Spinal cord (tissue), 10 donors: ENCODE data around the gene ARFIP1. TPM values are rescaled to one million over a fixed set of nuclear protein-coding genes. Genes with fewer than 3 reads are reported as not detected.

ENCODE experiments used
- DNase-seq, 6 donors: peaks; one replicate each; pipeline versions ENCODE4 v3.0.0 to v3.0.0-alpha.2; 2013 to 2015; ENCODE audit warnings: low spot score in 6 of 6, low read depth in 4 of 6
- H3K27ac ChIP-seq: one replicate; pipeline ENCODE4 v1.5.1; 2013; ENCODE audit warnings: low read depth, low read length, control low read depth
- H3K27me3 ChIP-seq: one replicate; pipeline ENCODE4 v1.6.1; 2013; ENCODE audit warnings: low read length; ENCODE audit not compliant: control insufficient read depth, insufficient read depth
- H3K36me3 ChIP-seq: one replicate; pipeline ENCODE4 v1.6.1; 2013; ENCODE audit warnings: low read length; ENCODE audit not compliant: control insufficient read depth, insufficient read depth
- H3K4me1 ChIP-seq: one replicate; pipeline ENCODE4 v1.6.1; 2013; ENCODE audit warnings: low read length; ENCODE audit not compliant: control insufficient read depth, insufficient read depth
- H3K4me3 ChIP-seq: one replicate; pipeline ENCODE4 v1.5.1; 2013; ENCODE audit warnings: low read depth, low read length, control low read depth
- H3K9me3 ChIP-seq: one replicate; pipeline ENCODE4 v1.6.1; 2013; ENCODE audit warnings: low read length; ENCODE audit not compliant: control insufficient read depth, insufficient read depth
- WGBS: methylation state at CpG from one replicate; pipeline ENCODE4 v1.1.5; 2013; ENCODE audit warnings: missing lambda C conversion rate; ENCODE audit not compliant: insufficient coverage; 5-methylcytosine and 5-hydroxymethylcytosine counted together
- polyA plus RNA-seq, 2 donors: library from polyadenylated mRNA; unstranded; fragments of 120-200 nt; gene quantifications; one replicate each; pipeline ENCODE4 v1.2.1, GENCODE V29; 2013; ENCODE audit not compliant: insufficient read length in 2 of 2
- total RNA-seq, 2 donors: library from RNA; depleted of rRNA in 1 of 2; stranded (reverse); fragments of 120-200 nt in 1 of 2; fragments of >200 nt in 1 of 2; gene quantifications; one replicate each; pipeline versions ENCODE4 v1.2.3 to v1.2.4, GENCODE V29; 2013 to 2014
- donor health status: healthy.

Gene ARFIP1
- total and polyA plus RNA-seq, 4 donors: 24.6 to 55.8 (median 32.2) TPM

DNA sequence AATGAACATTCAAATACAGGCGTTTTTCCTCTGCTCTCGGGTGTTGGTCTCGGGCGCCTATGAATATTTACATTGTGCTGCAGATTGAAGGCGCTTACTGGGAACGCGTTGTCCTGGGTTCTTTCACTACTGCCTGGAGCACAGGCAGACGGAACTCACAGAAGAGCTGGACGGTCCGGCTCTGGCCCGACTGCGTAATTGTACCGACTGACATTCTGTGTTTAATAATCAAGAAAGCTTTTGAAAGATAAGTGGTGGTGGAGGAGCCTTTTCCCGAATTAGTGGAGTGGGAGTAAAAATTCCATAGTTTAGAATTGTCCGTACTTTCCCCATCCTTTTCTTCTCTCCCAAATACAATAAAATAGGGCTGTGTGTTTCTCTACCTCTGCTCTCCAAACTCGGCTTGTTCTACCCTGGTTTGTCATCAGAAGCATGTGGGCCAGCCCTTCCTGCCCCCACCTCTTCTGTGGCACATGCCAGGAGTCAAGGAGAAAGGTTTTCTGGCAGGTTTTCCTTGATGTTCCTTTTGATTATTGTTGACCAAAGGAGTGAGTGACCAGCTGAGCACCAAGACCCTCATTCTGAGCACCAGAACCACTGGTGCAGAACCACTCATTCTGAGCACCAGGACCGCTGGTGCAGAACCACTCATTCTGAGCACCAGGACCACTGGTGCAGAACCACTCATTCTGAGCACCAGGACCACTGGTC, 158.6 kb downstream of the ARFIP1 start:
- Histone ChIP-seq H3K27me3 (peaks cover 27% of the 10 kb centered on the region), H3K4me3 (peak overlapping the region; percentile 52), H3K4me1 (peaks cover 30% of the 10 kb centered on the region), H3K9me3 (no peaks in the 10 kb centered on the region), H3K36me3 (no peaks in the 10 kb centered on the region), H3K27ac (no peak overlapping the region)
- WGBS: 17% methylated on average over 14 of the region's 17 CpGs
- DNase-seq: no peak

DNA sequence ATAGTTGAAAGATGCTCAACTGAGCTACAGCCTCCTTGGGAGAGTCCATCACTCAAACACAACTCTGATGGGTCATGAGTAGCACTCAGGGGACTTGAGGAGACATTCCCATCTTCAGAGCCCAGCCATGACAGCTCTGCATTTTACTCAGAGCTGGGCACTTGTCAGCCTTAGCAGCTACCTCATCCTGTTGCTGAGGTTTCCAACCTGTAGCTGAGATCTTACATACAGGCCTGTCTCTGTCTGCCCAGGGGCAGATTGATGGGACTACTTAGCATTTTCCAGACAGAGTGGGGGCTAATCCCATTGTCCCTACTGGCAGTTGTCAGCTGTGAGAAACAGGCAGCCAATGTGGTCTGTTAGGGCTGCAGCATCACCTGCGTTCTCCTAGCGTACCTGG, 159.9 kb downstream of the ARFIP1 start:
- peaks cover 25% of the 10 kb centered on the region for H3K27me3 ChIP-seq
- 67% methylated on average over 1 of the region's 2 CpGs for WGBS

DNA sequence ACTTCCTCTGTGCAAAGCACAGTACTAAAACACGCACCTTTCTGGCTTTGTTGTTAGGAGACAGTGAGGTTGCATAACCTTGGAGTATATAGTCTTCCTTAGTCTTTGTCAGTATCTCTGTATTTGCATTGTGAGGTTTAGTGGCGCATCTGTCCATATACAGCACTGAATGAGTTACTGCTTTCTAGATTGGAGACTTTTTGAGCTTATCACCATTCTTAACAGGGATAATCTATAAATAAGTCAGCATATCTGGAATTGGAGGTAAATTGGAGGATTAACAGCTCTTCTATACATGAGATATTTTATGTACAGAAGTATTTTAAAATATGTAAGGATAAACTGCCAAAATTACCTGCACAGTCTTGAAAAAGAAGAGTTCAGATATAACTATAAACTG, 160.7 kb downstream of the ARFIP1 start:
- H3K36me3 ChIP-seq: no peaks in the 10 kb centered on the region
- H3K27me3 ChIP-seq: peaks cover 20% of the 10 kb centered on the region
- H3K27ac ChIP-seq: no peak overlapping the region
- H3K4me1 ChIP-seq: peaks cover 25% of the 10 kb centered on the region
- WGBS: no CpG with 5 or more reads among the region's 2 CpGs
- no peak for DNase-seq
- no peak overlapping the region for H3K4me3 ChIP-seq
- H3K9me3 ChIP-seq: no peaks in the 10 kb centered on the region

More for the DNA sequence above, 159.9 kb downstream of the ARFIP1 start:
- peak overlapping the region; percentile 18 for H3K4me3 ChIP-seq
- H3K4me1 ChIP-seq: peaks cover 30% of the 10 kb centered on the region
- H3K27ac ChIP-seq: no peak overlapping the region
- H3K9me3 ChIP-seq: no peaks in the 10 kb centered on the region
- DNase-seq: no peak
- H3K36me3 ChIP-seq: no peaks in the 10 kb centered on the region

DNA sequence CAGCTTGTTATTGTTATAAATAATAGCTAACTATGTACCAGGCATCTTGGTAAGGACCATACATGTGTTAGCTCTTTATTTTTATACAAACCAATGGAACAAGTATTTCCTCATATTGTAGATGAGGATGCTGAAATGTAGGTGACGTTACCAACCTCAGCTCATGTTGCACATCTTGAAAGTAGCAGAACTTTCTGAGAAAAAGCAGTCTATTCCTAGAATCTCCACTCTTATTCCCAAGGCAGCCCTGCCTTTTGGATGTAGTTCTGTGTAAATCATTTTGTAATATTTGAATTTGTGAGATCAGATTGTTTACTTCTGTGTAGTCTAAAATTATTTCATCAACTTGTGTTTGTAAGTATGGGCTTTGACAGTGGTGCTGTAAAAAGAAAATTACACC, 161.7 kb downstream of the ARFIP1 start:
- WGBS: no CpG with 5 or more reads among the region's 1 CpG

DNA sequence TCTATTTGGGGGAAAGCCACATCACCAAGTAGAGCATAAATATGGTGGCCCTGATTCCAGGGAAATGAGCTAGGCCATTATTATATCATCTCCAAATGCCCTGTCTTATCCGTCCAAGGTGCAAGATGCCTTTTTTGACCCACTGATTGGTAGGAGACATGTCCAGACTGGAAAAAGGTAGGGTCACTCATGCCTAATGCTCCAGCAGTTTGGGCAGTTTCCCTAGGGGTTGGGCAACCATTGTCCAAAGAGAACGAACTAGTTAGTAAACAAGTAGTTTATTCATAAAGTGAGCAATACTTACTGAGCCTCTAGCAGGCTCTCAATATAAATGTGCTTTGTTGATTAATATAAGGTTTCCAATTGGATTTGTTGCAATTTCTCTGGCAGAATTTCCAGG, 162.6 kb downstream of the ARFIP1 start:
- peaks cover 15% of the 10 kb centered on the region for H3K27me3 ChIP-seq
- WGBS: 100% methylated on average over 1 of the region's 2 CpGs

More for the DNA sequence above, 161.7 kb downstream of the ARFIP1 start:
- Histone ChIP-seq H3K36me3 (no peaks in the 10 kb centered on the region), H3K27ac (no peak overlapping the region), H3K4me3 (no peak overlapping the region), H3K4me1 (peaks cover 19% of the 10 kb centered on the region), H3K27me3 (peaks cover 17% of the 10 kb centered on the region), H3K9me3 (no peaks in the 10 kb centered on the region)
- no peak for DNase-seq

DNA sequence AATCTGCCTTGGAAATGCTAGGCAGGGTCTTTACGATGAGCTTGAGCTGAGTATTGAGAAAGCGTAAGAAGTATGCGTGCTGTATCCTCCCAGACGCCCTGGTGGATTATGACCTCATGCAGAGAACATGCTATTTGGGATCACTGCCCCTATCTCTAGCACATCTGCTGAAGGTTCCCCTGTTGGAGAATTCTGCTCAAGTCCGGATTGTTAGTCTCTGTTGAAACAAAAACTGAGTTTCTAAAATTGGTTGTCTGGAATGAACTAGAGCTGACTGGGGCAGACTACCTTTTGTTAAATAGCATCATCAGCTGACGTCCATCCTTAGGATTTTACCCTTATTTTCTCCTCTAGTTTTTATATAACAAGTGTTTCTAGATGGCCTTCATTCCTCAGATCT, 163.9 kb downstream of the ARFIP1 start:
- Histone ChIP-seq H3K36me3 (no peaks in the 10 kb centered on the region), H3K27me3 (peaks cover 8% of the 10 kb centered on the region), H3K4me1 (peaks cover under 1% of the 10 kb centered on the region), H3K9me3 (no peaks in the 10 kb centered on the region), H3K27ac (no peak overlapping the region), H3K4me3 (no peak overlapping the region)
- WGBS: 89% methylated on average over 4 of the region's 6 CpGs
- no peak for DNase-seq

More for the DNA sequence above, 162.6 kb downstream of the ARFIP1 start:
- Histone ChIP-seq H3K36me3 (no peaks in the 10 kb centered on the region), H3K27ac (no peak overlapping the region), H3K9me3 (no peaks in the 10 kb centered on the region), H3K4me3 (no peak overlapping the region), H3K4me1 (peaks cover 11% of the 10 kb centered on the region)
- no peak for DNase-seq

DNA sequence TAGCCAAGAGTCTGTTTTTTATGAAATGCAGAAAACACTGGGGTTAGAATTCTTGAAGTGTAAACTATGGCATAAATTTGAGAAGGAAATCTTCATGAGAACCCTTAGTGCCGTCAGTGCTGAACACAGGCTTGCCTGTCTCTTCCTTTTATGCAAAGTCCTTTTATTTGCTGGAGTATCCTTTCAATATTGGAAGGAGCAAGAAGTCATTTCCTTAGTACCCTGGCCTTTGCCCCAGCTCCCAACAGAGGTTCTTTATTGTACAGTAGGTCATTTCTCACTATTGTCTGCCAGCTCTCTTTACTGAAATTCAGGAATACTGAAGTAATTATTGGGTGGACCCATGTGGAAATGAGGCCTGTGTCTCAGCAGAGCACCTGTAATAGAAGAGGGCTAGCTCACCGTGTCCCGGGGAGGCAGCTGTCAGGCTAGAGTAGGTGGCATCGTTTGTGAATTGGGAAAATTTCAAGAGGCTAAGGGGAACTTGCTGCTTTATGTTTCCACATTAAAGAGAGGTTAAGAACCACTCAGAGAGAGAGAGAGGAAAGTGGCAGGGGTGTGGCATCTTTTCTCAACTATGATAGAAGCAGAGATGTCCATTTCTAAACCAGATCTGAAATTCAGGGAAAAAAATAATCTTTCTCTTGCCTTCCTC, 165.0 kb downstream of the ARFIP1 start:
- Histone ChIP-seq H3K4me3 (no peak overlapping the region), H3K27me3 (peaks cover 4% of the 10 kb centered on the region), H3K4me1 (peaks cover 3% of the 10 kb centered on the region), H3K36me3 (no peaks in the 10 kb centered on the region), H3K27ac (no peak overlapping the region), H3K9me3 (no peaks in the 10 kb centered on the region)
- 63% methylated on average over 4 of the region's 4 CpGs for WGBS
- DNase-seq: no peak

DNA sequence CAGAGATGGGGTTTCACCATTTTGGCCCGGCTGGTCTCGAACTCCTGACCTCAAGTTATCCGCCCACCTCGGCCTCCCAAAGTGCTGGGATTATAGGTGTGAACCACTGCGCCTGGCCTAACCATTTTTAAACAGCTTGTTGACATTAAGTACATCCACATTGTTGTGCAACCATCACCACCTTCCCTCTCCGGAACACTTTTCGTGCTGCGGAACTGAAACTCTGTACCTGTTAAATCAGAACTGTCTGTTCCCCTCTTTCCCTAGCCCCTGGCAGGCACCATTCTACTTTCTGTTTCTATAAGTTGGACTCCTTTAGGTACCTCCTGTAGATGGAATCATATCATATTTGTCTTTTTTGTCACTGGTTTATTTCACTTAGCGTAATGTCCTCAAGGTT, 165.9 kb downstream of the ARFIP1 start:
- H3K4me3 ChIP-seq: no peak overlapping the region
- H3K36me3 ChIP-seq: no peaks in the 10 kb centered on the region
- no peak overlapping the region for H3K27ac ChIP-seq
- 83% methylated on average over 4 of the region's 9 CpGs for WGBS
- H3K4me1 ChIP-seq: peaks cover 9% of the 10 kb centered on the region
- no peaks in the 10 kb centered on the region for H3K9me3 ChIP-seq
- DNase-seq: no peak
- H3K27me3 ChIP-seq: no peaks in the 10 kb centered on the region

DNA sequence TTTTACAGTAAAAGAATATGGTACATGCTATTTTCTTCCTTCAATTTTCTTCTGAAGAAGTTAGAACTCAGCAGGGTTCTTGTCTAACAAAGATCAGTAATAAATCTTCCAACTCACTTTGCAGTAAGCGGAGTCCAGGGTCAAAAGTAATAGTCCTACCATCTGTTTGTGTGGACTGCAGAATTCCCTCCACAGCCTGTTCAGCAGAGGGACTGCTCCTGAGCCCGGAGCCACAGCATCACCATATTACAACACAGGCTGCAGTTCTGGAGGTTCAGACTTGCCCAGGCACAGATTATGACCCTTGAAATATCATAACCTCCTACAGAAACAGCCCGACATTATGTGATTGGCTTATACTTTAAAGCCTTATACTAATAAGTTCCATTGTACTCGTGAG, 166.7 kb downstream of the ARFIP1 start:
- Histone ChIP-seq H3K9me3 (no peaks in the 10 kb centered on the region), H3K36me3 (no peaks in the 10 kb centered on the region), H3K4me1 (peaks cover 9% of the 10 kb centered on the region), H3K27ac (no peak overlapping the region), H3K4me3 (no peak overlapping the region), H3K27me3 (no peaks in the 10 kb centered on the region)
- no peak for DNase-seq
- WGBS: 55% methylated on average over 2 of the region's 4 CpGs

DNA sequence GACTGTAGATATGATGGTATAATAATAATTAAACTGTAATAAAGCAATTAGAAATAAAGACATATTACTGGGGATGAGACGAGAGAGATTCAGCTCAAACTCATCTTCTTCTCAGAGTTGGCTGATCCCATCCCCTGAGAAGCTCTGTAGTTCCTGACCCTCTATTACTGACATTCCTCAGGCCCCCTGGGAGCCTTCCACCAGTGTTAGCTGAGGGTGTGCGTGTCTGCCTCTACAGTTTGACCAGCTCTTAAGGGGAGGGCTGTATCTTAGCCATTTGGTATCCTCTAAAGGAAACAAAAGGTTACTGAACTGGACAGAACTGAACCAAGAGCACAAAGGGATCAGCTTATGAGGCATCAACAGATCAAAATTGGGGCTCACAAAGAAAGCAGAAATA, 167.6 kb downstream of the ARFIP1 start:
- WGBS: 60% methylated on average over 1 of the region's 2 CpGs
- peaks cover 9% of the 10 kb centered on the region for H3K4me1 ChIP-seq
- DNase-seq: no peak
- no peaks in the 10 kb centered on the region for H3K27me3 ChIP-seq
- H3K36me3 ChIP-seq: no peaks in the 10 kb centered on the region
- no peak overlapping the region for H3K4me3 ChIP-seq
- no peaks in the 10 kb centered on the region for H3K9me3 ChIP-seq
- H3K27ac ChIP-seq: no peak overlapping the region
